NCI-H2107 treated with DMSO at 0.1 percent for 48 hours (cell line): ENCODE data around the gene UGCG.

Experiments used
- DNase-seq: peaks from one replicate; lab custom pipeline; 2025; ENCODE audit not compliant: unreplicated experiment; lab: John Stamatoyannopoulos, UW

Gene UGCG

DNA sequence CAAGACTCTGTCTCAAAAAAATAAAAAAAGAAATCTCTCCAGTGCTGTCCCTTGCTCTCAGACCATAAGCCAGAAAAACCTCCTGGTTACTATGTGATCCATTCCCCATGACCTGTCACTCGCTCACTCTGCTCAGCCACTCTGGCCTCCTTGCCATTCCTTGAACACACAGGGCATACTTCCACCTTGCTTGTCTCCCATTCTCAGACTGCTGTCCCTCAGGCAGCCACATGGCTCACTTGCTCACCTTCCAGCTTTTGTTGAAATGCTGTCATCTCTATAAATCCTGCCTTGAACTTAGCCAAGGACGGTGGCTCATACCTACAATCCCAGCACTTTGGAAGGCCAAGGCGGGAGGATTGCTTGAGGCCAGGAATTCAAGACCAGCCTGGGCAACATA lies 82.9 kb downstream of the UGCG start:
- DNase-seq = no peak

- DNase-seq = no peak
Measured at GRCh38 chr9:111980398-111980797, 83.8 kb downstream of the UGCG start.

DNA sequence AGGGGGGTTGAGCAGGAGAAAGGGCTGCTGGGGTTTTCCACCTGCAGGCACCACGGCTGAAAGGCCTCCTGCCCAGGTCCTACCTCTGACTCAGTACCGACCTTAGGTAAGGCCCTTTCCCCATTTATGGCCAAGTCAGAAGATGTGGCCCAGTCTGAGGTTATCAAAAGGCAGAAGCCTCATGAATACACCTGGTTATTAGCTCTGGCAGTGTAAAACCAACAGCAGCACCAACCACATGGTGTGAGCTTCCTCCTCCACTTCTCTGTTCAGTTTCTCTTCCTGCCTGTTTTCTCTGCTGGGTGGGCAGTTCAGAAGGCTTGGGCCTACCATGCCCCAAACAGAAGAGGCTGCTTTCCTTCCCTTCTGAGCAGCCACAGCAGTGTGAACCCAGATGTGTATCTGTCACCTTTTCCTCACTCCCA lies 86.9 kb downstream of the UGCG start:
- no peak for DNase-seq

DNA sequence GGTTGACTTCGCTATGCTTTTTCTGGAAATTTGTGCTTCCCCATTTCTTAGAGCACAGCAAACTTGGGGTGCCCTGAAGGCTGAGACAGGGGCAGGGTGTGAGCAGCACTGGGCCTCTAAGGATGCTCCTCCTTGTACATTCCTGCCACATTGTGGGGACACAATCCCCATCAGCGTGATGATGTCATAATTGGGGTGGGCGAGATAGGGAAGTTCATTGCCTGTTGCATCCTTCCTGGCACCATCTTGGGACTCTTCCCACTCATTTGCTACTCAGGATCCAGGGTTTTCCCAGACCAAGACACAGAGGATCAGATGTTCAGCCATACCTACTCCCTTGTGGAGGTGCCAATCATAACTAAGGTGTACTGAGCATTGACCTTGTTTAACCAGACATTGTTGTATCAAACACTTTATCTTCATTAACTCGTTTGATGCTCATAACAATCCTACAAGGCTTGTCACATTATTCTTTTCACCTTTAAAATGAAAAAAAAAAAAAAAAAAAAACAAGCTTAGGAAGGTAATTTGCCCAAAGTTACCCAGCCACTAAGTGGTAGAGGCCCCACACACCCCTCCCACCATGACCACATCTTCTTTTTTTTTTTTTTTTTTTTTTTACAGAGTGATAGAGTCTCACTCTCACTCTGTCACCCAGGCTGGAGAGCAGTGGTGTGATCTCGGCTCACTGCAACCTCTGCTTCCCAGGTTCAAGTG lies 87.6 kb downstream of the UGCG start:
- no peak for DNase-seq
